ENCODE measurements around the gene SYT7. TPM values are rescaled to one million over a fixed set of nuclear protein-coding genes. Genes with fewer than 3 reads are reported as not detected.
A peak's percentile ranks its signal among the peaks of the same experiment; 100 is the strongest.

Gene SYT7
- total RNA-seq, 1 donor from 2014 or later = 18.9 TPM

DNA sequence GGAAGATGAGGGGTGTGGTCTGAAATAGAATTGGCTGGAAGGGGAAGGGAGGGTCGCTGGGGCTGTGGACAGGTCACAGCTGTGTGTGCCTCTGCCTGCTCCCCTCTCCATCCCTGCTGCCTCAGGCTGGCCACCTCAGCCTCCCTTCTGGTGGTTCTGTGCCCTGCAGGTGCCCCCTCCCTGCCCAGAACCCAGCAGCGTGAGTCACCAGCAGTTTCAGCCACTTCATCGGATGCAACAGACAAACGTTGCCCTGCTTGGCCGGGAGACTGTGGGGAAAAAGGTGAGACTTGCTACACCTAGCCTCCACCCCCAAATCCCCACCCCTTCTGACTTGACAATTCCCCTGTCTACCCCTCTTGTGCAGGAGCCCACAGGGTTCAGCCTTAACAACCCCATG, 94.1 kb downstream of the SYT7 start:
- TF ChIP-seq, protein P1, sequence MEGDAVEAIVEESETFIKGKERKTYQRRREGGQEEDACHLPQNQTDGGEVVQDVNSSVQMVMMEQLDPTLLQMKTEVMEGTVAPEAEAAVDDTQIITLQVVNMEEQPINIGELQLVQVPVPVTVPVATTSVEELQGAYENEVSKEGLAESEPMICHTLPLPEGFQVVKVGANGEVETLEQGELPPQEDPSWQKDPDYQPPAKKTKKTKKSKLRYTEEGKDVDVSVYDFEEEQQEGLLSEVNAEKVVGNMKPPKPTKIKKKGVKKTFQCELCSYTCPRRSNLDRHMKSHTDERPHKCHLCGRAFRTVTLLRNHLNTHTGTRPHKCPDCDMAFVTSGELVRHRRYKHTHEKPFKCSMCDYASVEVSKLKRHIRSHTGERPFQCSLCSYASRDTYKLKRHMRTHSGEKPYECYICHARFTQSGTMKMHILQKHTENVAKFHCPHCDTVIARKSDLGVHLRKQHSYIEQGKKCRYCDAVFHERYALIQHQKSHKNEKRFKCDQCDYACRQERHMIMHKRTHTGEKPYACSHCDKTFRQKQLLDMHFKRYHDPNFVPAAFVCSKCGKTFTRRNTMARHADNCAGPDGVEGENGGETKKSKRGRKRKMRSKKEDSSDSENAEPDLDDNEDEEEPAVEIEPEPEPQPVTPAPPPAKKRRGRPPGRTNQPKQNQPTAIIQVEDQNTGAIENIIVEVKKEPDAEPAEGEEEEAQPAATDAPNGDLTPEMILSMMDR (IDR thresholded peaks at IDR 0.05; ENCODE audit: borderline replicate concordance) = no peak
- Histone ChIP-seq H3K4me1 (peaks cover 41% of the 10 kb centered on the region), H3K9me3 (replicated peaks) (no peaks in the 10 kb centered on the region), H3K4me3 (no peak overlapping the region), H3K27ac (replicated peaks) (no peak overlapping the region), H3K27me3 (ENCODE audit: low read depth) (no peaks in the 10 kb centered on the region), H3K36me3 (peaks cover 15% of the 10 kb centered on the region)
- intact Hi-C loops (cut with micrococcal nuclease) = no loop called here
- DNase-seq = no peak

DNA sequence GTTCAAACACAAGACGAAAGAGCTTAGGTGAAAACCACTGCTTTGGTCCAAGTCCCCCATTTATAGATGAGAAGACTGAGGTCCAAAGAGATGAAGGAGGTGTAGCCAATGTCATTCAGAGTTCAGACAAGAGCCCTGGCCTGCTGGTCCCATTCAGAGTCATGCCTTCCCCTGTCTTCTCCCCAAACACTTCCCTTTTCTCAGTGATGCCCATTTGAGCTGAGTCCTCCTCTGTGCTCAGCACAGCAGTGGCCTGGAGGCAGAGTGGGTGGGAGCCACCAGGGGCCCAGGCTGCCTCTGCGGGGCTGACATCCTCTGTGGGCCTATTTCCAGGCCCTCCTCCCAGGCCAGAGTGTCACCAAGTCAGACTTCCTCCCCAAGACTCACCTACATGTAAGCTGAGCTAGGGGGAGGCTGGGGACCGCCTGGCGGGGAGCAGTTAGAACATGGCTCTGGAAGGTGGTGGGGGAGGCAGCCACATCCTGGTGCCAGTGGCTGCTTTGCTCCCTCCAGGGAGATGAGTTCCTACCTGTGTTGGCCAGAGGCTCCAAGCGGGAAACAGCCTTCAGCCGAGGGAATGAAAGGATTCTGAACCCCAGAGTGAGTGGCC, 94.8 kb downstream of the SYT7 start:
- TF ChIP-seq, protein P1 (IDR thresholded peaks at IDR 0.05; ENCODE audit: borderline replicate concordance) = no peak
- Histone ChIP-seq H3K4me3 (no peak overlapping the region), H3K9me3 (replicated peaks) (no peaks in the 10 kb centered on the region), H3K27ac (replicated peaks) (no peak overlapping the region), H3K36me3 (peaks cover 15% of the 10 kb centered on the region), H3K27me3 (ENCODE audit: low read depth) (no peaks in the 10 kb centered on the region), H3K4me1 (peaks cover 46% of the 10 kb centered on the region)
- intact Hi-C loops (cut with micrococcal nuclease) = no loop called here
- no peak for DNase-seq

DNA sequence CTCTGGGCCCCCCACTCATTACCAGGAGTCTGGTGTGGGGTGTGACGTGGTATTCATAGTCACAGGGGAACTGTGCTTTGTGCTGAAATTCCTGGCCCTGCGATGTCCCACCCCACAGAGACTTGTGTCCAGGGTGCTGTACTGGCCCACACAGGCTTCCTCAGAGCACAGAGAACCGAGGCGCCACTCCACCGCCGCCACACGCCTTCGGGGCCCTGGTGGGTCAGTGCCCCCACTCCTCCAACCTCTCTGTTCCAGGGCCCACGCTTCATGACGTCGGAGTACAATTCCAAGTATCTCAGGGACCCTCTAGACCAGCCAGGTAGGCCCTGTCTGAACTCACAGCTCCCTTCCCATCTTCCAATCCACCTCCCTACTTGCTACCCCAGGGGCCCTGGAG, 95.8 kb downstream of the SYT7 start:
- Histone ChIP-seq H3K36me3 (peaks cover 15% of the 10 kb centered on the region), H3K27ac (replicated peaks) (no peak overlapping the region), H3K4me3 (no peak overlapping the region), H3K4me1 (peaks cover 40% of the 10 kb centered on the region), H3K9me3 (replicated peaks) (no peaks in the 10 kb centered on the region), H3K27me3 (ENCODE audit: low read depth) (no peaks in the 10 kb centered on the region)
- DNase-seq = no peak
- intact Hi-C loops (cut with micrococcal nuclease) = no loop called here
- TF ChIP-seq, protein P1 (IDR thresholded peaks at IDR 0.05; ENCODE audit: borderline replicate concordance) = no peak

DNA sequence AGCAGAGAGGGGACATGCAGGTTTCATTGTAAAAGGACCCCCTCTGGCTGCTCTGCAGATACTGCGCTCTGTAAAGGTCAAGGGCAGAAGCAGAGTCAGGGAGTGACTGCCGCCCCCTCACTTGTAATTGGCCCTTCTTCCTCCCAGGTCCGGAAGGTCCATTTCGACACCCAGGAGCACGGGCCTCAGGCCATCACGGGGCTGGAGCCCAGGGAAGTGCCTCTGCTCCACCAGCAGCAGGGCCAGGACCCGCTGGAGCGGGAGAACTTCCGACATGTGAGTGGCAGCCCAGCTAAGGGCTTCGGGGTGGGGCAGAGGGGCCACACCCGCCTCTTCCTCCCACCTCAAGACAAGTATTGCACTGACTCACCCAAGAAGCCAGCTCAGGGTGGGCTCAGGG, 96.3 kb downstream of the SYT7 start:
- Histone ChIP-seq H3K4me3 (no peak overlapping the region), H3K27ac (replicated peaks) (no peak overlapping the region), H3K4me1 (peaks cover 34% of the 10 kb centered on the region), H3K9me3 (replicated peaks) (no peaks in the 10 kb centered on the region), H3K36me3 (peaks cover 15% of the 10 kb centered on the region), H3K27me3 (ENCODE audit: low read depth) (no peaks in the 10 kb centered on the region)
- TF ChIP-seq, protein P1 (IDR thresholded peaks at IDR 0.05; ENCODE audit: borderline replicate concordance) = no peak
- intact Hi-C loops (cut with micrococcal nuclease) = no loop called here
- no peak for DNase-seq

DNA sequence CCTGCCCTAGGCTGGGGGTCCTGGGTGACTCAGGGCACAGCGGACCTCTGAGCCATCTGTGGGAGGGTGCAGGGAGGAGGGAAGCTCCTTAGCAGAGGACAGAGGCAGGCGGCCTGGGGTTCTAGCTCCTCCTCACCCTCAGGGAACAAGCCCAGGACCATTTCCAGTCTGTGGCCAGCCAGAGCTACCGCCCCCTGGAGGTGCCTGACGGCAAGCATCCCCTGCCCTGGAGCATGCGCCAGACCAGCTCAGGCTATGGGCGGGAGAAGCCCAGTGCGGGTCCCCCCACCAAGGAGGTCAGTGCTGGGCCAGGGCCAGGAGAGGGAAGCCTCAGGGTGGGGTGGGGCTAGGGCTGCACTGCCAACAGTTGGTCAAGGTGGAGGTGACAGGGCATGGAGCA, 98.4 kb downstream of the SYT7 start:
- Histone ChIP-seq H3K4me1 (peaks cover 28% of the 10 kb centered on the region), H3K27ac (replicated peaks) (peak overlapping the region; percentile 40), H3K27me3 (ENCODE audit: low read depth) (peaks cover 4% of the 10 kb centered on the region), H3K9me3 (replicated peaks) (no peaks in the 10 kb centered on the region), H3K4me3 (no peak overlapping the region), H3K36me3 (peaks cover 12% of the 10 kb centered on the region)
- TF ChIP-seq, protein P1 (IDR thresholded peaks at IDR 0.05; ENCODE audit: borderline replicate concordance) = peak; percentile 52
- intact Hi-C loops (cut with micrococcal nuclease) = no loop called here
- no peak for DNase-seq

Data from left ventricle myocardium inferior (tissue), 1 donor.